IPS DF 6.9 (cell line): ENCODE data around the gene THADA.

Source experiments
- DNase-seq: peaks from one replicate; pipeline ENCODE4 v3.0.0-alpha.2; 2013; ENCODE audit warnings: low read depth, low spot score
- H3K27ac ChIP-seq: one replicate; pipeline ENCODE4 v1.5.1; 2013; ENCODE audit warnings: low read length, control low read depth
- H3K27me3 ChIP-seq: 2 replicates; pipeline ENCODE4 v1.6.1; 2013; ENCODE audit warnings: mild to moderate bottlenecking, low read length; ENCODE audit not compliant: control insufficient read depth, insufficient read depth
- H3K36me3 ChIP-seq: 2 replicates; pipeline ENCODE4 v1.6.1; 2013; ENCODE audit warnings: low read length; ENCODE audit not compliant: control insufficient read depth, insufficient read depth
- H3K4me1 ChIP-seq: 2 replicates; pipeline ENCODE4 v1.6.1; 2013; ENCODE audit warnings: low read length; ENCODE audit not compliant: control insufficient read depth, insufficient read depth
- H3K4me3 ChIP-seq: 2 replicates; pipeline ENCODE4 v1.5.1; 2013; ENCODE audit warnings: mild to moderate bottlenecking, low read length
- H3K9me3 ChIP-seq: 2 replicates; pipeline ENCODE4 v1.6.1; 2013; ENCODE audit warnings: low read length, inconsistent platforms; ENCODE audit not compliant: control insufficient read depth, insufficient read depth
- WGBS: extraction: QIAGEN DNeasy Blood & Tissue Kit; methylation state at CpG from one replicate; pipeline ENCODE4 v1.1.7; 2013; ENCODE audit warnings: mixed read lengths, missing lambda C conversion rate; ENCODE audit not compliant: insufficient read length, insufficient coverage; 5-methylcytosine and 5-hydroxymethylcytosine counted together

Gene THADA

DNA sequence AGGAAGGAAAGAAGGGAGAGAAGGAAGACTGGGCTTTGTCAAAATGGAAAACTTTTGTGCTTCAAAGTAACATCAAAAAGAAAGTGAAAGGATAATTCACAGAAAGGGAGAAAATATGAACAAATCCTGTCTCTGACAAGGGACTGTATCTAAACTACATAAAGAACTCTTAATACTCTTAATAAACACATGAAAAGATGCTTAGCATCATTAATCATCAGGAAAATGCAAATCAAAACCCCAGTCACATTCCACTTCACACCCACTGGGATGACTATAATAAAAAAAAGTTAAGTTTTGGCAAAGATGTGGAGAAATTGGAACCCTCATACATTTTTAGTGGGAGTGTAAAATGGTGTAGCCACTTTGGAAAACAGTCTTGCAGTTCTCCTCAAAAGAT, 357.7 kb downstream of the THADA start:
- DNase-seq = no peak
- Histone ChIP-seq H3K4me3 (no peak overlapping the region), H3K36me3 (no peaks in the 10 kb centered on the region), H3K4me1 (0 out of 2 replicates have a peak, but pooled peaks cover 1% of the 10 kb centered on the region), H3K9me3 (no peaks in the 10 kb centered on the region), H3K27me3 (no peaks in the 10 kb centered on the region), H3K27ac (no peak overlapping the region)

DNA sequence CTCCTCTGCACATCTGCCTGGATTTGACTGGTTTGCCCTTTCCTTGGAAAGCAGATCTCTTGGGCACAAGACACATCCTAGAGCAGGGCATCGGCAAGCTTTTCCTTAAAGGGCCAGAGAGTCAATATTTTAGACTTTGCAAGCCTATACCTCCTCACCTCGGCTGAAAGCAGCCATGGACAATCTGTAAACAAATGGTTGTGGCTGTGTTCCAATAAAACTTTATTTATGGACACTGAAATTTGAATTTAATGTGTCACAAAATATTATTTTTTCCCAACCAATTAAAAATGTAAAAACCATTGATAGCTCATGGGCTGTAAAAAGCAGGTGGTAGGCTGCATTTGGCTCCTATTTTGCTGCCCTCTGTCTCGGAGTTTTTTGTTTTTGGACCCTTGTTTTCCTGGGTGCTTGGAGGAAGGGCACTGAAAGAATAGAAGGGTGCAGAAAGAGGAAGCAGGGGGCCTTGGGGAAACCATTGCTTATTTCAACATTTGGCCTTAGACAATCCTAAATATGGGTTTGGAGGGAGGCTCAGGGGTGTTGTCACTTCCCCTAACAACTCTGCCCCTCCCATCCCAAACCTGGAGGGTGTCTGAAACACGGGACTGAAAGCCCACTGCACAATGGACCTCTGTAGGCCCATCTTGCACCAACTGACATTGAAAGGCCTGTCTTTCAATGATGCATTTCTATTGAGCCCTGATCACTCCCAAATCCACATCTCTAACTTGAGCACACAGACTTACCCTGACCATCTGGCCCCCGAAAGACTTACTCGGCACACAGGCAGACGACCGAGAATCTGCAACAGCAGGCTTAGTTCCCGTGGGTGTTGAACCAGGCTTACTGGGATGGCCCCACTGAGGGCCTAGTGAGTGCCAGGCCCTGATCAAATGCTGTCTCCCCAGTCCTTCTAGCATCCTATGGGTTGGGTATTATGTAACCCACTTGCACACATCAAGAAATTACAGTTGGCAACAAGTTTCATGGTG, 362.3 kb downstream of the THADA start:
- Histone ChIP-seq H3K4me1 (peaks cover 4% of the 10 kb centered on the region; the same call in 1 of the 2 replicates), H3K9me3 (no peaks in the 10 kb centered on the region), H3K27ac (no peak overlapping the region), H3K4me3 (no peak overlapping the region), H3K27me3 (no peaks in the 10 kb centered on the region), H3K36me3 (no peaks in the 10 kb centered on the region)
- WGBS = no CpG with 5 or more reads among the region's 9 CpGs
- DNase-seq = no peak

DNA sequence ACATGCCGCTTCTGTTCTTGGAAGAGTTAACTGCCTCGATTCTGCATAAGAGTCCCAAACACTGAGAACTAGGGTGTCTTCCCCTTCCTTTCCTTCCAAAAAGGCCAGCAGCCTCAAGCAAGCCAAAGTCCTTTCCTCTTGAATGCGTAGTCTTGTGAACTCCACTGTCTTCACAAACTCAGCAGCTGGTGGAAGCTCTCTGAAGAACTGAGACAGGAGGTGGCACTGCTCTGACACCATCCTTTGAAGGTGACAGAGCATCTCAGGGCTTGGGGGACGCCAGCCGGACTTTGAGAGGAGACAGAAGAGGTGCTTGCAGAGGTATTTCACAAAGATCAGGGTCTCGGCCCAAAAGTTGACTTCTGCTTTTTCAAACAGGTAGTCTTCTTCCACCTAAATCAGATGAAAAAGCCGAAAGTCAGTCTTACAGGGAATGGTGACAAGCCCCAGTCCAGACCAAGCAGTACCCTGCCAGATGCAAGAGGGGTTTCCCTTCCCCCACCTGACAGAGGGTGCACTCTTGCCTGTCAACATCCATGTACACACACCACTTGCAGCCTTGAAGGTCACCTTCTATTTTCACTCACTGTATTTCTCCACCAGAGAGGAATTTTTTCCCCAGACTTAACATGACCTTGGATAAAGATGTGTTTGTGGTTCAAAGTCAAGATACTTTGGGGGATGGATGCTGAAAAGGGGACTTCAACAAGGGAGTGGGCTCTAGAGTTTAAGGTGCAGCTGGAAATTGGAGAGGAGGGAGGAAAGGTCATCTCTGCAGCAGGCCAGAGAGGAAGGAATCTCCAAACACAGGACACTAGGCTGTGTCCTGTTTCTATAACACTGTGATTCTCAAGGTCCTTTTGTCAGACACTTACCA, 364.6 kb downstream of the THADA start:
- Histone ChIP-seq H3K36me3 (no peaks in the 10 kb centered on the region), H3K27me3 (no peaks in the 10 kb centered on the region), H3K4me3 (no peak overlapping the region), H3K9me3 (no peaks in the 10 kb centered on the region), H3K27ac (no peak overlapping the region), H3K4me1 (peaks cover 4% of the 10 kb centered on the region; the same call in 1 of the 2 replicates)
- WGBS = no CpG with 5 or more reads among the region's 7 CpGs
- DNase-seq = no peak

DNA sequence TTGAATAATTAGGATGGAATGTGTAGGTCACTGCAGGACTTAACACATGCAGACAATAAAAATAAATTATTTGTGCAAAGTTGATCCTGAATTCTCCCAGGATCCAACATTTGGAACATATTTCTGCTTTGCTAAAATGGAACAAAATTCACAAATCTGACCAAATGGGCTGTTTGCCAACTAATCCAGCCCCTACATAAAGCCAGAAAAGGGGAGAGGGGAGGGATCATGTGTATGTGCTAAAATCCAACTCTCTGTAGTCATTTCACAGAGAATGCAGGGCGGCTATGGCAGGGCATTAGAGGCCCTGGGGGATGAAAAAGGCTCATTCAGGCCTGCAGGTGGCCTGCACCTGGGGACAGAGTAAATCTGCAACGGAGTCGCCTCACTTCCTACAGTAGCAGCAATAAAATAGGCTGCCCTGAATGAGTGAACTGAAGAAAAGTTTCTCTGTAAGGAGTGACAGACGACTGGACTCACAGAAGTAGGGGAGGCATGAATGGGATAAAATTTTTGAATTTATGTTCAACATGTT, 365.4 kb downstream of the THADA start:
- DNase-seq = no peak
- no CpG with 5 or more reads among the region's 4 CpGs for WGBS
- peaks cover 4% of the 10 kb centered on the region; the same call in 1 of the 2 replicates for H3K4me1 ChIP-seq
- H3K27ac ChIP-seq = no peak overlapping the region
- H3K9me3 ChIP-seq = no peaks in the 10 kb centered on the region
- no peaks in the 10 kb centered on the region for H3K27me3 ChIP-seq
- H3K4me3 ChIP-seq = no peak overlapping the region
- no peaks in the 10 kb centered on the region for H3K36me3 ChIP-seq

DNA sequence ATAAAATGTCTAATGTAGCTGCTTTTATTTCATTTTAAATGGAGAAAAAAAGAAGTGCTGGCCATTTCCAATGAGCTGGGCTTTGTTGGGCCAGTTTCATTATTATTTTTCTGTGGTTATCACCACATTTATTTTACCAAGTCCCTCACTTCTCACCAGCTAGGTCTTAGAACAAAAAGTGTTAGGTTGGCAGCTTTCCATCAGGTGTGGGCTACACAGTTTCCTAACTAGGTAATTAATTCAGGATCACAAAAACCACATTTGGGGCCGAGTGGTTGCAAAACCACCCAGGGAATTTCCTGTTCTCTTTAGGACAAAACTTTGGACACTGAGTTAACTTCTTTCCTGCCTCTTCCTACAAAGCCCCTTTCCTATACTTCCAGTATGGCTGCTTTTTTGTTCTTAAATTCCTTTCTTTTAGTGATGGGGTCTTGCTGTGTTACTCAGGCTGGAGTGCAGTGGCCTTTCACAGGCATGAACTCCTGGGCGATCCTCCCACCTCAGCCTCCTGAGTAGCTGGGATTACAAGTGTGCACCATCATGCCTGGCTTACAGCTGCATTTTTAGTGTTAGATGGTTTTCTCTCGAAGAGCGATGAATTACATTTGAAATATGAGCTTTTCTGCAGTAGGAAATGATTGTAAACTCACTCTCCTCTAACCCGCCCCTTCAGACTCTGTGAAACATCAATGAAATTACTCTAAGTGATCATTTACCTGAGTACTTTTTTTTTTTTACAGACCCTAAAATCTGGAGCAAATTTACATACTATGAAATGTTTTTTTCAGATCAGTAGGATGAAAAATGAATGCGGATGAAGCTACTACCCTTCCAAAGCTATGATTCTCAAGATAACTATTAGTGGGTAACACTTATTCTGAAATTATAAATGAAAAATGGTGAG, 366.8 kb downstream of the THADA start:
- no CpG with 5 or more reads among the region's 6 CpGs for WGBS
- Histone ChIP-seq H3K4me1 (peaks cover 4% of the 10 kb centered on the region; the same call in 1 of the 2 replicates), H3K27me3 (no peaks in the 10 kb centered on the region), H3K27ac (no peak overlapping the region), H3K36me3 (peaks cover 10% of the 10 kb centered on the region; the same call in 1 of the 2 replicates), H3K9me3 (no peaks in the 10 kb centered on the region), H3K4me3 (no peak overlapping the region)
- no peak for DNase-seq

DNA sequence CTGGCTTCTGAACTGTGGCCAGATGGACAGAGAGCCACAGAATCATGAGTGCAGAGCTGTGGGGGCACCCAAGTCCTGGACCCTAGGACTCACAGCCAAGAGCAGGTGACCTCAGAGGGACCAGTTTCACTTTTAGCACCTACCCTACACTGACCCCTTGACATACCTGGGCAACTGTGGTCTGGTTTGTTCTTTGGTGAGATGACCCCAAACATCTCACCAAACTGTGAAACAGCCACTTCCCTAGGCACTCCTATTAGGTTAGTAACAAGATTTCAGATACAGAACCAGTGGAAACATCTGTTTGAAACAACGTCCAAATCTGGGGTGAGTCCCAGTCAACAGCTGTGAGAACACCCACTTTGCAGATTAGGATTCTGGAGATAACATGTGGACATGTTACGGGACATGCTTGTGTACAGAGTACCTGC, 367.5 kb downstream of the THADA start:
- H3K4me3 ChIP-seq = no peak overlapping the region

DNA sequence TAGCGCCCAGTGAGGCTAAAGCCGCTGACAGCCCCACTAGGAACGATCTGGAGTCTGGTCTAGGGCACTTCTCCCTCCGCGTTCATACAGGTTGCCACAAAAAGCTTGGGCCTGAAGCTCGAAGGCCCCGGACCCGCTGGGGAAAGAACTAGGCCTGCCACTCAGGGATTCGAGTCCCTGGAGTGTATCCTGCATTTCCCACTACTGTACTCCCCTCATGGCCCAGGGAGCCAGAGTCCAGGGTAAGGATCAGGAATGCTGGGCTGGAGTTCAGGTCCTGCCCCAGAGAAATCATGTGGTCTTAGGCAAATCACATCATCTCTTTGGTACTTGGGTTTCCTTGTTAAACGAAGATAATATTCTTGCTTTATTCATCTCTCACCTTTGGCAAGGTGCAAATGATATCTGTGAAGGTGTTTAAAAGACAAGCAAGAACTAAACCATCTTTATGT, 368.0 kb downstream of the THADA start:
- Histone ChIP-seq H3K9me3 (no peaks in the 10 kb centered on the region), H3K4me3 (peak overlapping the region; percentile 88; the same call in 1 of the 2 replicates), H3K27ac (no peak overlapping the region), H3K36me3 (peaks cover 11% of the 10 kb centered on the region; the same call in 1 of the 2 replicates), H3K4me1 (peaks cover 4% of the 10 kb centered on the region; the same call in 1 of the 2 replicates), H3K27me3 (no peaks in the 10 kb centered on the region)
- DNase-seq = no peak
- WGBS = no CpG with 5 or more reads among the region's 10 CpGs

More for the DNA sequence above, 367.5 kb downstream of the THADA start:
- no peaks in the 10 kb centered on the region for H3K27me3 ChIP-seq
- no peaks in the 10 kb centered on the region for H3K9me3 ChIP-seq
- DNase-seq = no peak
- peaks cover 11% of the 10 kb centered on the region; the same call in 1 of the 2 replicates for H3K36me3 ChIP-seq
- peaks cover 4% of the 10 kb centered on the region; the same call in 1 of the 2 replicates for H3K4me1 ChIP-seq
- no peak overlapping the region for H3K27ac ChIP-seq
- no CpG with 5 or more reads among the region's 2 CpGs for WGBS

DNA sequence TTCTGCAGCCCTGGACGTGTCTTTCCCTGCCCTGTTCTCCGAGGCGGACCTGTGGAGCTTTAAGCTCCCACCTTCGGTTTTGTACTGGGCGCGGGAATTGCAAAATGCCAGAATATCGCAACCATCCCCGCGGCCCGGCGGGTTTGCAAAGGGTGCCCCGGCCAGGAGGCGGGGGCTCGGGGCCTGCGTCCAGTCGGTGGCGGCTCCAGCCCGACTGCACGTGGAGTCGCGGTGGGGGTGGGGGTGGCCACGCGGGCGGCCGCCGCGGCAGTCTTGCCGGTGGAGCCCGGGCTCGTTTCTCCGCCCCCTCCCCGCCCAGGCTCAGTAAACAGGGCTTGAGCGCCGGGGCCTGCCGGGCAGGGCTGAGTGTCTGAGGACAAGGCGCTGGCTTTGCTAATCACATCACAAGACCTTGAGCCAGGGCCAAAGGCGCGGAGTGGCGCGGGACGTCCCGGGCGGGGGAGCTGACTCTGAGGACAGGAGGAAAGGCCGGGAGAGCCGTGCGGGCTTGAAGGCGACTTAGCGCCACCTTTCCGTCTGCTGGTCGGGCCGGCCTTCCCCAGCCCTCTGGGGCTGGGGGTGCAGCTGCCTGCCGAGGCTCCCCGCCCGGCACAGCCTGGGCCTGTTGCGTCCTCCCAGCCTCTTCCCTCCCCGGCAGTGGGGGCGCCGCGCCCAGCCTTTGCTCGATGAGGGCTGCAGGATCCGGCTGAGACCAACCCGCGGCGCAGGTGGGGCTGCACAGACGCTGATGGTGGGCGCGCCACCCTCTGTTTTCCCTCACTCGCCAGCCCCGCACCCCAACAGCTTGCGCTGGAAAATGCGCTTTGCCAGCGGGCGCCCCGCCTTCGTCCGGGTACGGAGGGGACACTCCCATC, 368.6 kb downstream of the THADA start:
- H3K4me1 ChIP-seq = peaks cover 4% of the 10 kb centered on the region; the same call in 1 of the 2 replicates
- DNase-seq = no peak
- WGBS = no CpG with 5 or more reads among the region's 77 CpGs
- H3K4me3 ChIP-seq = peak overlapping the region; percentile 88; the same call in 1 of the 2 replicates
- no peak overlapping the region for H3K27ac ChIP-seq
- H3K27me3 ChIP-seq = no peaks in the 10 kb centered on the region
- H3K36me3 ChIP-seq = peaks cover 11% of the 10 kb centered on the region; the same call in 1 of the 2 replicates
- H3K9me3 ChIP-seq = no peaks in the 10 kb centered on the region

DNA sequence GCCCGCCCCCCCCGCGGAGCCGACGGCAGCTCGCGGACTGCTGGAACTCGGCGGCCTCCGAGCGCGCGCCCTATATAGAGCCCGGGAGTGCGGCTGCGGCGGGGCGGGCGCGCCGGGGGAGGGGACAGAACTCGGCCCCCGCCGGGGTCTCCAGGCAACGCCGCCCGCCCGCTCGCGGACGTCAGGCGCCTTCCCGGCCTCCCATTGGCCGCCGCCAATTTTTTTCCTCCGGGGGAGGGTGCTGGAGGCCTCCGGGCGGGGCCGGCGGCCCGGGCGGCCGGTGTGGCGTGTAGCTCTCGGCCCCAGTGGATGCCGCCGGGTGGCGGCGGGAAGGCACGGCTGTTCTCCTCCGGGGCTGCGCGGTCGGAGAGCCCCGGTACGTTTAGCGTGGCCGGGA, 369.3 kb downstream of the THADA start, which contains the start of gene ZFP36L2:
TSS of gene ZFP36L2 (minus strand) at position 49 of the 397 bp plus-strand sequence. CDS start 291 bp downstream, outside the sequence.
- Histone ChIP-seq H3K4me1 (peaks cover 4% of the 10 kb centered on the region; the same call in 1 of the 2 replicates), H3K4me3 (peak within 1 kb of the TSS; percentile 88), H3K36me3 (peaks cover 11% of the 10 kb centered on the region; the same call in 1 of the 2 replicates), H3K27me3 (no peaks in the 10 kb centered on the region), H3K27ac (no peak within 1 kb of the TSS), H3K9me3 (no peaks in the 10 kb centered on the region)
- DNase-seq = no peak
- WGBS = no CpG with 5 or more reads among the region's 58 CpGs
